Suprapubic skin (tissue), 3 donors: ENCODE results near the gene RALGPS2.

Experiments
- CTCF ChIP-seq, 2 donors: fragments of 200-600 bp in 1 of 2; fragments of 450-650 bp in 1 of 2; sonication (generic) in 1 of 2; IDR thresholded peaks; one replicate each; pipeline ENCODE4 v1.5.1; 2016 to 2019; ENCODE audit warnings: antibody characterized with exemption in 2 of 2, mild to moderate bottlenecking in 1 of 2, moderate library complexity in 1 of 2
- POLR2AphosphoS5 ChIP-seq, 3 donors: sonication (generic); formaldehyde crosslinking; IDR thresholded peaks; one replicate each; pipeline ENCODE4 v1.6.1; 2017; ENCODE audit warnings: antibody characterized with exemption in 3 of 3

- TF ChIP-seq CTCF (IDR thresholded peaks at IDR 0.05) (no peak), POLR2AphosphoS5 (IDR thresholded peaks at IDR 0.05) (no peak)
Observed at GRCh38 chr1:178927003-178927402, 202.0 kb downstream of the RALGPS2 start.
